Upper lobe of left lung (tissue), 4 donors: ENCODE results near the gene CAMK2G.

Experiments
- CTCF ChIP-seq, 6 experiments: fragments of 450-650 bp in 4 of 6; fragments of 200-600 bp in 2 of 6; sonication (generic) in 2 of 6; IDR thresholded peaks; one replicate each; pipeline ENCODE4 v1.5.1; 2016 to 2019; ENCODE audit warnings: antibody characterized with exemption in 6 of 6
- POLR2A ChIP-seq, 4 donors: fragments of 450-650 bp; IDR thresholded peaks; one replicate each; pipeline ENCODE4 v1.5.1; 2016 to 2017; ENCODE audit warnings: antibody characterized with exemption in 4 of 4, mild to moderate bottlenecking in 2 of 4
- POLR2AphosphoS5 ChIP-seq, 2 donors: sonication (generic); formaldehyde crosslinking; IDR thresholded peaks; one replicate each; pipeline ENCODE4 v1.5.1; 2017; ENCODE audit warnings: antibody characterized with exemption in 2 of 2

DNA sequence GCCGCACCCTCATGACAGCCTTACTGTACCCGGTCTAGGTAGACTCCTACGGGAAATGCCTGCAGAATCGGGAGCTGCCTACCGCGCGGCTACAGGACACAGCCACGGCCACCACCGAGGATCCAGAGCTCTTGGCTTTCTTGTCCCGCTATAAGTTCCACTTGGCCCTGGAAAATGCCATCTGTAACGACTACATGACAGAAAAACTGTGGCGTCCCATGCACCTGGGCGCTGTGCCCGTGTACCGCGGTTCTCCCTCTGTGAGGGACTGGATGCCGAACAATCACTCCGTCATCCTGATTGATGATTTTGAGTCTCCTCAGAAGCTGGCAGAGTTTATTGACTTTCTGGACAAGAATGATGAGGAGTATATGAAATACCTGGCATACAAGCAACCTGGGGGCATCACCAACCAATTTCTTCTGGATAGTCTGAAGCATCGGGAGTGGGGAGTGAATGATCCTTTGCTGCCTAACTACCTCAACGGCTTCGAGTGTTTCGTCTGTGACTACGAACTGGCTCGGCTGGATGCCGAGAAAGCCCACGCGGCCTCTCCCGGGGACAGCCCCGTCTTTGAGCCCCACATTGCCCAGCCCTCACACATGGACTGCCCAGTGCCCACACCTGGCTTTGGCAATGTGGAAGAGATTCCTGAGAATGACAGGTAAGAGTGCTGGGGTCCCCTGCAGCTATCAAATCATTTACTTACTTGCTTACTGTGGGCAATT, 101.0 kb downstream of the CAMK2G start:
- TF ChIP-seq CTCF (IDR thresholded peaks at IDR 0.05): no peak
- TF ChIP-seq POLR2A (IDR thresholded peaks at IDR 0.05): no peak
- TF ChIP-seq POLR2AphosphoS5 (IDR thresholded peaks at IDR 0.05): no peak
